IPS-11a (cell line): ENCODE measurements around the gene ITIH1.

Source experiments
- H3K4me3 ChIP-seq: one replicate; pipeline ENCODE4 v1.5.1; 2013; ENCODE audit warnings: low read depth, low read length, control low read depth

The ITIH1 gene

GRCh38 chr3:52838561-52839267 is 61.3 kb downstream of the ITIH1 start:
- H3K4me3 ChIP-seq, result no peak overlapping the region

- H3K4me3 ChIP-seq, result no peak overlapping the region
Observed at GRCh38 chr3:52839268-52839575, 61.8 kb downstream of the ITIH1 start.

GRCh38 chr3:52839892-52840545 is 62.6 kb downstream of the ITIH1 start:
- no peak overlapping the region for H3K4me3 ChIP-seq

GRCh38 chr3:52841211-52841980 is 64.0 kb downstream of the ITIH1 start:
- no peak overlapping the region for H3K4me3 ChIP-seq
